CD4-positive, alpha-beta T cell (primary cell): ENCODE results near the gene AGAP1. TPM values are rescaled to one million over a fixed set of nuclear protein-coding genes. Genes with fewer than 3 reads are reported as not detected.

Experiments used
- ATAC-seq: fragments of 200-7000 bp; cut with Tn5 transposase; one replicate; pipeline ENCODE4 v1.10.0; 2022; ENCODE audit warnings: mild to moderate bottlenecking; ENCODE audit not compliant: poor library complexity
- CTCF ChIA-PET: fragments of 350-600 bp; sonication (Branson Sonifier 250); formaldehyde crosslinking; loops from one replicate; lab custom pipeline; 2021; ENCODE audit warnings: antibody characterized with exemption, inconsistent platforms; lab: Charles Lee
- POLR2A ChIA-PET: fragments of 350-600 bp; sonication (Branson Sonifier 250); formaldehyde crosslinking; loops from one replicate; lab custom pipeline; 2021; ENCODE audit warnings: antibody characterized with exemption, inconsistent platforms; lab: Charles Lee
- DNase-seq, 14 experiments: peaks; one replicate each; pipeline ENCODE4 v3.0.0-alpha.2; 2013 to 2020; ENCODE audit warnings: mixed read lengths in 2 of 14
- H3K27ac ChIP-seq, 2 donors: one replicate each; pipeline versions ENCODE4 v1.5.1 to v1.7.0; 2013; ENCODE audit warnings: low read length in 2 of 2, low read depth in 1 of 2, mild to moderate bottlenecking in 1 of 2
- H3K27me3 ChIP-seq, 2 experiments: 1 replicate in 1 of 2; 2 replicates in 1 of 2; pipeline versions ENCODE4 v1.6.1 to v1.7.0; 2013; ENCODE audit warnings: low read length in 2 of 2, control low read depth in 1 of 2, mild to moderate bottlenecking in 1 of 2, moderate library complexity in 1 of 2; ENCODE audit not compliant: insufficient read depth in 2 of 2, control insufficient read depth in 1 of 2
- H3K36me3 ChIP-seq: one replicate; pipeline ENCODE4 v1.6.1; 2013; ENCODE audit warnings: low read length, control low read depth; ENCODE audit not compliant: insufficient read depth
- H3K4me1 ChIP-seq: one replicate; pipeline ENCODE4 v1.6.1; 2013; ENCODE audit warnings: low read length, control low read depth; ENCODE audit not compliant: insufficient read depth
- H3K4me3 ChIP-seq: one replicate; pipeline ENCODE4 v1.5.1; 2013; ENCODE audit warnings: mild to moderate bottlenecking, low read length, moderate library complexity
- H3K9me3 ChIP-seq, 2 experiments: 1 replicate in 1 of 2; 2 replicates in 1 of 2; pipeline versions ENCODE4 v1.6.1 to v1.7.0; 2013; ENCODE audit warnings: low read length in 2 of 2, mild to moderate bottlenecking in 2 of 2, control low read depth in 1 of 2, moderate library complexity in 1 of 2; ENCODE audit not compliant: control insufficient read depth in 1 of 2, insufficient read depth in 1 of 2
- H3K27ac Mint-ChIP-seq: one replicate; pipeline ENCODE4 v1.8.0; 2020; ENCODE audit warnings: mixed read lengths
- H3K27me3 Mint-ChIP-seq: one replicate; pipeline ENCODE4 v1.8.0; 2021; ENCODE audit warnings: mixed read lengths
- H3K36me3 Mint-ChIP-seq: one replicate; pipeline ENCODE4 v1.8.0; 2021; ENCODE audit warnings: low read depth, mixed read lengths
- H3K4me1 Mint-ChIP-seq: one replicate; pipeline ENCODE4 v1.8.0; 2021; ENCODE audit warnings: low read depth, mixed read lengths
- H3K4me3 Mint-ChIP-seq: one replicate; pipeline ENCODE4 v1.8.0; 2020; ENCODE audit warnings: mild to moderate bottlenecking, mixed read lengths
- H3K9me3 Mint-ChIP-seq: one replicate; pipeline ENCODE4 v1.8.0; 2020; ENCODE audit warnings: mixed read lengths
- intact Hi-C, 2 experiments: fragments of 100-400 bp; cut with DNase I in 1 of 2; cut with micrococcal nuclease in 1 of 2; formaldehyde crosslinking; loops; one replicate each; pipeline versions ENCODE4 v1.15.1 to v1.9.0; 2023 to 2025; cut with DNase I, micrococcal nuclease
- total RNA-seq, 174 experiments: library from RNA in 2 of 174; stranded (reverse) in 2 of 174; gene quantifications; one replicate each; pipeline ENCODE4 v1.2.3 and lab custom pipeline; 2021 to 2026
- TF ChIP-seq, protein P1 (sequence below): fragments of 200-600 bp; IDR thresholded peaks from one replicate; pipeline ENCODE4 v1.8.0; 2022; ENCODE audit warnings: antibody characterized with exemption, mild to moderate bottlenecking

Gene AGAP1
- total RNA-seq, 2 experiments from 2014 or later: 2.6 to 3.1 TPM

DNA sequence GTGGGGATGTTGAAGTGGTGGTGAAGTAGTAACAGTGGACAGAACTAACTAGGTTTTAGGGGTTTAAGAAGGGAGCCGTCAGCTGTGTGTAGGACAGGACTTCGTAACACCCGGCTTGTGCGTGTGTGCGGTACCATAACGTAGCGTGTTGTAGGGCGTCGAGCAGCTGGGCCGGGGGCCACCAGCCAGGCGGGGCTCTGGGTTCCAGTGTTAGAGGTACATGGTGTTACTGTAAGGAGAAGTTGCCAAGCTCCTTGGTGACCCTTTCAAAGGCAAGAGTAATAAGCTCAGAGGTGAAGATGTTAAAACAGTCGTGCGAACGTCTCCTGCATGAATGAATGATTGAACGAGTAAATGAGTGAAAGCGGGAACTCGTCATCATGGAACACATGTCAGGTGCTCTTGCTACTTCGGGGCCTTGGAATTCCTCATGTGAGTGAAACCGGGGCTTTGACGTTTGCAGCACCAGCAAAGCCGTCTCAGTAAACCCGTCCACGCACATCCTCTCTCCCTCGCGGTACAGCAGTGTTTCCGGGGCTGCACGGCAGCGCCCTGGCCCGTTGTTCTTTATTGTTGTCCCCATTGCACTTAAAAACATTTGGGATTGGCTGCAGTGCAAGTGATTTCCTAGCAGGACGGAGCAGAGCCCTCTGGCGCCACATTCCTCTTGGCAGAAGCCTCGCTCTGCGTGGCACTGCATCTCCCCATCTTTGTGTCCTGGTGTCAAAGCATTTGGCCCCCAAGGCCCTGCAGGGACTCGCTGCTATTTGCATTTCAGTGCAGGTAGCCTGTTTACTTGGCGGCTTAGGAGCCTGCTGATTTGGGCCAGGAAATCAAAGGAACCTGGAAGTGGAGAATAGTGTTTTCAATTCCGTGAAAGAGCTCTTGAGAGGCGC, 559.3 kb downstream of the AGAP1 start:
- H3K27ac ChIP-seq: no peak overlapping the region
- Mint-ChIP-seq H3K4me1 (peaks cover 9% of the 10 kb centered on the region), H3K4me3 (no peak overlapping the region), H3K9me3 (no peaks in the 10 kb centered on the region), H3K36me3 (no peaks in the 10 kb centered on the region), H3K27ac (no peak overlapping the region), H3K27me3 (peaks cover 55% of the 10 kb centered on the region)
- ATAC-seq: no peak
- no peak for DNase-seq
- no peak overlapping the region for H3K4me3 ChIP-seq
- H3K4me1 ChIP-seq: no peaks in the 10 kb centered on the region
- ChIA-PET CTCF (no interaction called here), POLR2A (no interaction called here)
- H3K9me3 ChIP-seq: peaks cover 4 to 11% of the 10 kb centered on the region in 2 experiments
- H3K36me3 ChIP-seq: no peaks in the 10 kb centered on the region
- intact Hi-C loops: no loop called here
- H3K27me3 ChIP-seq: peaks cover 11 to 12% of the 10 kb centered on the region in 2 experiments
- TF ChIP-seq, protein P1, sequence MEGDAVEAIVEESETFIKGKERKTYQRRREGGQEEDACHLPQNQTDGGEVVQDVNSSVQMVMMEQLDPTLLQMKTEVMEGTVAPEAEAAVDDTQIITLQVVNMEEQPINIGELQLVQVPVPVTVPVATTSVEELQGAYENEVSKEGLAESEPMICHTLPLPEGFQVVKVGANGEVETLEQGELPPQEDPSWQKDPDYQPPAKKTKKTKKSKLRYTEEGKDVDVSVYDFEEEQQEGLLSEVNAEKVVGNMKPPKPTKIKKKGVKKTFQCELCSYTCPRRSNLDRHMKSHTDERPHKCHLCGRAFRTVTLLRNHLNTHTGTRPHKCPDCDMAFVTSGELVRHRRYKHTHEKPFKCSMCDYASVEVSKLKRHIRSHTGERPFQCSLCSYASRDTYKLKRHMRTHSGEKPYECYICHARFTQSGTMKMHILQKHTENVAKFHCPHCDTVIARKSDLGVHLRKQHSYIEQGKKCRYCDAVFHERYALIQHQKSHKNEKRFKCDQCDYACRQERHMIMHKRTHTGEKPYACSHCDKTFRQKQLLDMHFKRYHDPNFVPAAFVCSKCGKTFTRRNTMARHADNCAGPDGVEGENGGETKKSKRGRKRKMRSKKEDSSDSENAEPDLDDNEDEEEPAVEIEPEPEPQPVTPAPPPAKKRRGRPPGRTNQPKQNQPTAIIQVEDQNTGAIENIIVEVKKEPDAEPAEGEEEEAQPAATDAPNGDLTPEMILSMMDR: no peak

DNA sequence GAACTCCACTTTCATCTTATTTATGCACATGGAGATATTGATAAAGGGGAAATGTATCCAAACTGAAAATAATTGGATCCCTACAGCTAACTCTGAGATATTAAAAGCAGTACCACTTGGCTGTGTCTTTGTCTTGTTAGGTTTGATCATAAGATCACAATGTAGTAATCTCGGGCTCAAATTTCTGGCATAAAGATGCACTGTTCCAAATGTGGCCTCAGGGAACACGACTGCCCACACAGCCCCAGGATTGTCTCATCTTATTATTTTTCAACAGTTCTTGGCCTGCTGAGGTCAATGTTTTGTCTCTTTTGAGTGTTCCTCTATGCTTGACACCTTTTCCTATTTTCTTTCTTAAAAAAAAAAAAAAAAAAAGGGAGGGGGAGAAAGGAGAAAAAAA, 560.3 kb downstream of the AGAP1 start:
- Histone ChIP-seq H3K27ac (no peak overlapping the region), H3K9me3 (peaks cover 5 to 11% of the 10 kb centered on the region in 2 experiments), H3K27me3 (peaks cover 11 to 12% of the 10 kb centered on the region in 2 experiments), H3K4me1 (no peaks in the 10 kb centered on the region), H3K36me3 (no peaks in the 10 kb centered on the region), H3K4me3 (no peak overlapping the region)
- TF ChIP-seq, protein P1: no peak
- ChIA-PET CTCF (no interaction called here), POLR2A (no interaction called here)
- Mint-ChIP-seq H3K9me3 (no peaks in the 10 kb centered on the region), H3K36me3 (no peaks in the 10 kb centered on the region), H3K4me1 (peaks cover 9% of the 10 kb centered on the region), H3K27ac (no peak overlapping the region), H3K27me3 (peaks cover 59% of the 10 kb centered on the region), H3K4me3 (no peak overlapping the region)
- DNase-seq: no peak
- ATAC-seq: no peak
- intact Hi-C loops: no loop called here

DNA sequence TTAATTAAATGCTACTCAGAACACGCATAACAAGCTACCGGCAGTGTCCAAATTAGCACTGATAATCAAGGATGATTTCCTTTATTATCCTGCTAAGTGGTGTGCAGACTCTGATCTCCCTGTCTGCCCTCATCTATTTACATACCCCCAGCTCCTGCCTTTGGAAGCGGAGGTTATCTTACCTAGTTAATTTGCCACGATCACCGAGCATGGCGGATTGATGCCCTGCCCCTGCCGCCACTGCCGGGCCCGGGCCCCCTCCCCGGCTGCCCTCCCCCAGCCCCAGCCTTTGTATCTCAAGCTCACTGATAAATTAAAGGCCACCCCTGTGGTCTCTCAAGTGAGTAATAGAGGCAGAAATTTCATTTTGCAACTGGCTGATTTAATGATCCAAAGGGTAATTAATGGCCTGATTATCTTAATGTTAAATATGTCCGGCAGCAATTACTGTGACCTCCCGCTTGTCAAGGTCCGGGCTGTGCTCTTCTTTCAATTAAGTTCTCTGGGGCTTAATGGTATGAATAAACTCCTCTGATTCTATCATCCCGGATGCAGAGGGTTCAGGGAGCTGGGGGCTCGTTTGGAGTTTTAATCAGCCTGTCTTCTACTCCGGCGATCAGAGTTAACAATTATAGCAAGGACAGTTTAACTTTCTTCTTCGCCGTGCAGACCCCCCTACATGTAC, 560.9 kb downstream of the AGAP1 start:
- Mint-ChIP-seq H3K4me3 (no peak overlapping the region), H3K36me3 (no peaks in the 10 kb centered on the region), H3K4me1 (peaks cover 7% of the 10 kb centered on the region), H3K27me3 (peaks cover 59% of the 10 kb centered on the region), H3K27ac (no peak overlapping the region), H3K9me3 (peaks cover 2% of the 10 kb centered on the region)
- POLR2A ChIA-PET: no interaction called here
- Histone ChIP-seq H3K27me3 (peaks cover 11 to 12% of the 10 kb centered on the region in 2 experiments), H3K36me3 (no peaks in the 10 kb centered on the region), H3K4me1 (no peaks in the 10 kb centered on the region), H3K4me3 (no peak overlapping the region), H3K9me3 (peaks cover 5 to 11% of the 10 kb centered on the region in 2 experiments), H3K27ac (no peak overlapping the region)
- DNase-seq (no peak), ATAC-seq (no peak)
- TF ChIP-seq, protein P1: no peak
- intact Hi-C loops: no loop called here
- CTCF ChIA-PET: no interaction called here
